G401.6 (cell line): ENCODE data around the gene ASB15.

ENCODE experiments used
- FAIRE-seq: peaks from 2 replicates; lab custom pipeline; 2012; peaks lifted over from hg19 to GRCh38; lab: Jason Lieb, UNC

Gene ASB15

DNA sequence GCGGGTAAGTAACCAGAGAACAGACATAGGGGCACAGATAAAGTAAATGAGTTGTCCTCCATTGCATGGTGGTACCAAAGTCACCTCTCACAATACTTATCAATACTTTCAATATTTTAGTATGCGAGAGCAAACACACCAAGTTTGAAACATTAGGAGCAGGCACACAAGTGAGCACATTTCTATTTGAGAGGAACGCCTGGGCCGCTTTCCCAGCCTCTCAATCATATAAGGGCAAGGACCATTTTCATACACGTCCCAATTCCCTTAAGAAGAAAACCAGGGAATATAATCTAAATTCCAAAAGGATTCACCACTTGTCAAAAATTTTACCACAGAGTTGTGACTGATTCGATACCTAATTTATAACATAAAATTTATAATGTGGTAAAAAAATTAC, 61.6 kb downstream of the ASB15 start:
- FAIRE-seq = no peak

DNA sequence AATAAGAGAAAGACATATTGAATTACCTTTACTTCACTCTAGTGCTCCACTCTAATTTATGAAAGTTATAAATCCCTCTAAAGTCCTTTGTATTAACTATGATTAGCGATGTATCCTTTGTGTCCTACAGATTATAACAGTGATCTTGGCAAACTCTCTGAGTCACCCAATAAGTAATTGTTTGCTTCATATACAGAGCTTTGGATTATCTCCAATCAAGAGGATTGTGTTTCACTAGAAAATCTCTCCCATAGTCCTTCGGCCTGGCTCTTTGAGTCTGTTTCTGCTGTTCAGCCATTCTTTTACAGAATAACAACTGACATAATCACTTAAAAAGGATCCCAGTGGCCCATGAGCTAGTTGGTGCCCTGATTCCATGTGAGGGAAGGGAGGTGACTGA, 63.5 kb downstream of the ASB15 start:
- FAIRE-seq = no peak

DNA sequence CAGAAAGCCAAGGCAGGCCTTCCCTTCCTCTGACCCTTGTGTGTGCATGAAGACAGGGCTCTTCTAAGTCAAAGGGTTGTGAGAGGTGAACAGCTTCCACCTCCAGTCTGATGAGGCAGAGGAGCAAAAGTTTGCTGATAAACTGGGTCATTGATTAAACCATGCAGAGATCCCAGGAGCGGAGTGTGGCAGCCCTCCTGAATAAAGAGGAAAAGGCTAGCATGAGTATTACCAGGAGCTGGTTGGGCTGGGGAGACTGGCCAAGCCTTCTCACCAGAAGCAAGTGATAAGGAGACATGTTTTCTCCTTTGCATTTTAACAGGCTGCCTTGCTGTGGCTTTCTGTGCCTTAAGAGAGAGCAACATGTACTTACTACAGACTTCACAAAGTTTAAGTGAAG, 64.3 kb downstream of the ASB15 start:
- no peak for FAIRE-seq

DNA sequence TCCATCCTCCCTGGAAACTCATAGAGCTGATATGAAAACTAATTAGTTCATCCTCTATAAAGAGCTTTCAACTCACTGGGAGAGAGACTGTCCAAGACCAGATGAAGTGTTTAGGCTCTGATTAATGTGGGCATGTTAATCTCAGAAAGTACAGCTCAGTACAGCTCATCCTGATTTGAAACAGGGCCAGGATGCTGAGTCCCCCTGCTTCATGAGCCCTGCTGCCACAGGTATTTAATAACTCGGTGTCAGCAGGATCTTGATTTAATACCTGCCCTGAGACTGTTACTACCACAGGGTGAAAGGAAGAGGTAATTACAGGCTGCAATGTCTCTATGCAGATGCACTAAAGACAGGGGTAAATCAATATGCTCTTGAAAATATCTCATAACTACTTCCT, 64.9 kb downstream of the ASB15 start:
- no peak for FAIRE-seq

DNA sequence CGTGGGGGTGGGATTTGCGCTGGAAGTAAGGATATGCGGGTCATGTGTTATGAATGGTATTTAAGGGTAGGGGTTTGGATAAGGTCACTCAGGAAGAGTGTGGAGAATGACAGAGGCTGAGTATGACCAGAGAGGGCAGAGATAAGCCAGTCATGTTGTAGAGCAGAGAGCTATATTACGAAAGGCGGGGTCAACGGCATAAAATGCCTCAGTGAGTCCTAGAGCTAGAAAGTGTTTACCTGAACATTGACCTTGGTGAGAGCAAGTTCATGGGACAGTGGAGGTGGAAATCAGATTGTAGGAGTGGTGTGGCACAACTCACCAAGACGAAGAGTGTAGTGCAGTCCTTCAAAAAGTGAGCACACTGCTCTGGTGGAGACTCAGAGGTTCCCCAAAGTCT, 67.9 kb downstream of the ASB15 start:
- FAIRE-seq = no peak

DNA sequence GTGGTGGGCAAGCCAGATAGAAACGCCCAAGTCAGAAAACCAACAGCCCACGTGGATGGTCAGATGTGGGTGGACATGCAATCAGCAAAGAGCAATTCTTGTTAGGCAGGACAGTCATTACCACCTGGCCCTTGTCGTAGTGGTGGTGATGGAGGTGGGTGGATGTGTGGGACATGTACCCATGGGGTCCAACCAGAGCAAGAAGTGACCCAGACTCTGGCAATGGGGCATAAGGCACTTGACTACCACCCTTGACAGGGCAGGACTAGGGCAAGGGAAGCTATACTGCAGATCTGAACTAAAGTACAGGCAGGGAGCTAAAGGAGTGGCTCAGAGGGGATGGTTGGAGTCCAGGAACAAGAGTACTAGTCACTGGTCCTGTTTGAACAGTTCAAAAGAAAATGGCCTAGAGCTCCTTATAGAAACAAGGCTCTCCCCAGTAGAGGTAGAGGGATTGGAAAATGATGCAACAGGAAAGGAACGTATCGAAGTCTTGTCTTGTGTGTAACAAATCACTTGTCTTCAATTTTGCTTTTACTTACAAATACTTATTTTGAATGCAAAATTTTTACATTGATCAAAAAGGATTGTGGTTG, 71.6 kb downstream of the ASB15 start:
- FAIRE-seq = no peak

DNA sequence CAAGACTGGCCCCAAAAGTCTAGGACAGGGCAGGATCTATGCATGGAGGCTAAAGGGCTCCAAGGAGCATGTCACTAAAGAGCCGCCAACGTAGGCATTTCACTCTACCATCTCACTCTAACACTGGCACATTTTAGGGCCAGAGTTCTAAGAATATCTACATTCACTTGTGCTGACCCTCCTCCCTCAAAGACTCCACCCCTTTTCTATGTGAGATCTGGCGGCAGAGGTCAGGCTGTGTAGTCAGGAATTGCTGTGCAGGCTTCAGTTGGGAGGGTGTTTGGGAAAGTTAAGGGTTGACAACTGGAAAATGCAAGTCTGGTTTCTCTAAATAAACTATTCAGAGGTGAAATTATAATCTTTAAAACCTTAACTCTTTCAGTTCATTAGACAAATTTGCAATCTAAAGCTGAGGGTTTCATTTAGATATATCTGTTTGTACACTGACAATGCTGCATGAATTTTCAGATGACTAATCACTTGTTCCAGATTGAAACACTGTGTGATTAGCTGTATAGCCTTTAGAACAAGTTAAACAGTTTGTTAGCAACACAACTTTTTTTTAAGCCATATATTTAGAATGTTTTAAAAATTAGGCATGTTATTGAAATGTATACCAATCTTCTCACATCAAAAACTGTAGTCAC, 72.3 kb downstream of the ASB15 start:
- no peak for FAIRE-seq

DNA sequence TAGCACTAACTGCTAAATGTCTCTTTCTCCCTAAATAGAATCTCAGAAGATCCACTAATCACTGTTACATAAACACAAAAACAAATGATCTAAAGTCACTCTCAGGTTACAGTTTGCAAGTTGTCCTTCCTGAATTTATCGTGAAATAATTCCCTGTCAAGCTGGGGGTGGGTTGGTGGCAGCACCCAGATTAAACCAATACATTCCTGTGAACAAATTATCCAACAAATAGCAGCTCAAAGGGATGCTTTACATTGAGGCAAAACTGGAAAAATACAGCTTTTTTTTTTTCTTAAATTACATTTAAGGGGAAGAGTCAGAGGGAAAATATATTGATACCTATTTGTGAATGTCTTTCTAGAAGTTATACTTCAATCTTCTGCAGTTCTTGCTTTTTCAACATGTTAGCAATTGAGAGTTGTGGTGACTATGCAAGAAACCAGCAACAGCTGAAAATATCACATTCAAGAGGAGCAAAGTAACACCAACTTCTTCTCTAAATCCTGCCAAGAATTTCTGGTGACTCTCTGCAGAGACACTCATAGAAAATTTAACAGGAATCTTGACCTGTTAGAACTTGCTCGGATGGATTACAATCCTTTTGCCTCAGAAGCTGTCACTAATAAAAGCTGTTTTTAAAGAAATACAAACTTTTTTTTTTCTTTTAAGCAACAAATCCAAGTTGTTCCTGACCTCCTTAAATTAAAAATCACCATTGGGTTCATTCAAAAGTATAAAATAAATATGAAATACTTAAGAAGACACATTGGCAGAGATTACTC, 73.0 kb downstream of the ASB15 start:
- FAIRE-seq = no peak

DNA sequence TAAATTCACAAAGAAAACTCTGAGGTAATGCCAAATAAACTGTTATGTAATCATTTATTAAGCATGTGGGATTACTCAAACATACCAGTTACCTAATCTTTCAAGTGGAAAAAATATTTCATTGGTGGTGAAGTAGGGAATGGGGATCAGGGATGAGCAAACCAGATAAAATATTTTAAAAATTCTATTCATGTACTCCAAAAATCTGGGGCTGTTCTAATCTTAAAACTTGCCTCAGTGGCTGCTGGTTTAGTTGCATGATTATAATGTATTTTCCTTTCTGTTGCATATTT, 73.5 kb downstream of the ASB15 start:
- no peak for FAIRE-seq

DNA sequence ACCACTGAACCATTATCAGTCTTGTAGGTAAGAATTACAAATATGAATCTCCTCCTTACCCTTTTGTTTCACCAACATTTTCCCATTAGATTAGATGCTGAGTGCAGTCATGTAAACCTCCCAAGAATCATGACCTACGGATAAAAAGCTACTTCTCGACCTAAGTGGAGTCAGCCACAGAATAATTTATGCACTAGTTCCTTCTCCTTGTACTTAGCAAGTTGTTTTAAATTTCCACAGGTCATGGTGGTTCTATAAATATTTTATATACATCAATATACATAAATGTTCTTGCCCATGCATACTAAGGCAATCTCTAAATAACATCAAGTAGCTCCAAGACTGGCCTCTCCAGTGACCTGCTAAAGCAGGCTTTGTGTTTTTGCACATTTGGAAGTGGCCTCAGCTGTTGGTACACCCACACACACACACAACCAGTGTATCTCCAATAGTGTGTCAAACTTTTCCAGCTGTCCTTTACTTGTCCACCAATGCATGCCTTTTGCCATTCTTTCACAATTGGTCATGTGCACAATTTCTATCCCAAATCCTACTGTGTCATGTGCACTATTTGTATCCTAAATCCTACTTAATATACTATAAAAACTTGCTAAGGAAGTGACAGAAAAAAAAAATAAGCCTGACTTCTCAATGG, 75.6 kb downstream of the ASB15 start:
- FAIRE-seq = no peak

DNA sequence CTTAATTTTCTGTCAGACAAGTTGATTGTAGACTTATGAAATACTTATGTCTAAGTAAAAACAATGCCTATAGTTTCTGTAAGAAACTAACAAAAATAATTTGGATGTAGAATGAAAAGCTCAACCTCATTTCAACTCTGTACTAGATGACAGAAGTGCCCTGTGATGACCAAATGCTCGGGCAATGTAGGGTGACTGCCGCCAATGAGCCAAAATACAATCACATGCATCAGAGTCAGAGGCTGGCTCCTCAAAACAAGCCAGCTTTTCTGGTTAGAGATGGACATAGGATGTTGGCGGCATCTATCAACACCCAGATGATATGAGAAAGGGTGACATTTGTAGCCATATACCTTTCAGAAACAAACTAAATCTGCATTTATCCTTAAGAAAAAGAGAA, 78.0 kb downstream of the ASB15 start:
- no peak for FAIRE-seq

DNA sequence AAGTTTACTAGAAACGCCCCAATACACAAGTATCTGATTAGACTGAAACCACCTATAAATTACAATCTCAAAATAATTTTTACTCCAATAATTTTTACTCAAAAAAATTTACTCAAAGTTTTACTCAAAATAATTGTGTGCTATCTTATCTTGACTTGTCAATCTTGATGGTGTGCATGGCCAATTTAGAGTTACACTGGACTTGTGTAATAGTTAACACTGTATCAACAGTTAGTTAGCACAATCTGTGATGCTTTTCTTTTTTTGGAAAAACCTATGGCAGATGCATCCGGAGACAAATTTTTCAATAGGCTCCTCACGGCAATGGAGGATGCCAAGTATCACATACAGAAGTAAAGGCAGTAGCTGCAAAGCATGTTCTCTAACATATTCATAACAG, 79.0 kb downstream of the ASB15 start:
- FAIRE-seq = no peak

DNA sequence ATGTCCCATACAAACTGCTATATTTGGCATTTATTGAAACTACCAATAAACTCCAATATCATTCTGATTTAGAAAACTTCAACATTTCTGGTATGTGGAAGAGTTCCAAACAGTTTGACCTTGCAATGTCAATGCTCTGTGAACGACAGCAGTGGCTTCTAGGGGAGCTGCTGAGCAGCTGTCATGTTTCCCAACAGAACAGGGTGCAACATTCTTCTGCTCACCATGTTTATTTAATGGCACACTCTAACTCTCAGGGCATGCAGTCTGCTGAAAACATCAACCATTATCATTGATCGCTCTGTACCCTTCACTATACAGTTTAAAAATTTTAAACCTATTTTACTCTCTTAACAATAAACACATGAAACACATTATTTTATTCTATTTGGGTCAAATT, 79.9 kb downstream of the ASB15 start:
- no peak for FAIRE-seq

DNA sequence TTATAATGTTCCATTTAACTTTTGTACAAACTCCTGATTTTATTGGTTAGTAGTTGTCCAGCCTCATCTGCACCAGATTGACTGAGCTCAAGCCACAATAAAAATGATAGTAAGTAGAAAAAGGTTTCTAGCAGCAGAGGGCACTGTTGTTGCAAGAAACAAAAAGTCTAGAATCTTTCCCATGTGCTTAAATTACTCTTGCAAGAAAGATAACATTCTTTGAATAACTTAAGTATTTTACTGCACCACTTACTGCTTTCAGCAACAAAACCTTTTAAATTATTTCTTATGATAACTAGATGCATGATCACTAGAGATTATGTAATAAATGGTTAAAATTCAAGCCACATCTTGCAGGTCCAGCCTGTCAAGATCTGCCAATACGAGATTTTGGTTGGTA, 81.1 kb downstream of the ASB15 start:
- peak; percentile 95 for FAIRE-seq

DNA sequence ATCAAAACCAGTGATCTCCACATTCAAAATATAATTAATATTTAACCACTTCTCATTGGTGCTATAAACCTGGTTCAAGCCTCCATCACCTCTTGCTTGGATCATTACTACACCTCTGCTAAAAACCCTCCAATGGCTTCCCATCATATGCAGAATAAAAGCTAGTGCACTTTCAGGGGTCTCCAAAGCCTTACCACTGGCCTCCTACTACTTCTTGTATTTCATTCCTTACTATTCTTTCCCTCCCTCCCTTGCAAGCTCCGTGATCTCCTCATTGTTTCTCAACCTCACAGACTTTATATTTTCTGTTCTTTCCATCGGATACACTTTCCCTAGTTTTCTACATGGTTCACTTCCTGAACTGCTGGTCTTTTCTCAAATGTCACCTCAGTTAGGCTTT, 85.5 kb downstream of the ASB15 start:
- no peak for FAIRE-seq

DNA sequence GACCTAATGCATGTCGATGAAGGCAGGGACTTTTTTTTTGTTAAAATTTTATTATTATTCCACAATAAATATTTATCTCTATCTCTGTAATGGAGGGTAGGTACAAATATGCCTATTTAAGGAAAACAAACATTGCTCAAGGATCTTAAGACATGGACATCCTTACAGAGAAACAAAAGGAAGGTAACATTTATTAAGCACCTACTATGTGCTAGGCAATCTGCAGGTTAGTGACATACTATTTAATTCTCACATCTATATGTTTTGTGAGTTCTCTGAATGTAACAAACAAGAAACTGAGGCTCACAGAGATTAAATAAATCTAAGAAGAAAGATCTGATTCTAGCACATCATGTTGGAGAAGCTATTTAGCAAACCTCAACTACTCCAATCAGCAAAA, 86.1 kb downstream of the ASB15 start:
- no peak for FAIRE-seq
